Liver (tissue), 3 donors: Measurements from ENCODE around the gene PPP1R13B.

ENCODE experiments used
- CTCF ChIP-seq: fragments of 150-350 bp; IDR thresholded peaks from 2 replicates; pipeline ENCODE4 v1.5.1; 2017; ENCODE audit warnings: improper control_type of control experiment, low read depth, low read length; ENCODE audit not compliant: missing input control
- MAX ChIP-seq: IDR thresholded peaks from 2 replicates; pipeline ENCODE4 v1.6.1; 2016; ENCODE audit warnings: antibody characterized with exemption
- NR2F2 ChIP-seq: IDR thresholded peaks from 2 replicates; pipeline ENCODE4 v1.6.1; 2016; ENCODE audit warnings: antibody characterized with exemption
- RAD21 ChIP-seq, 2 donors: IDR thresholded peaks; 2 replicates each; pipeline ENCODE4 v1.6.1; 2016; ENCODE audit warnings: antibody characterized with exemption in 2 of 2, mild to moderate bottlenecking in 2 of 2
- REST ChIP-seq: IDR thresholded peaks from 2 replicates; pipeline ENCODE4 v1.6.1; 2016; ENCODE audit warnings: antibody characterized with exemption, mild to moderate bottlenecking
- SP1 ChIP-seq: IDR thresholded peaks from 2 replicates; pipeline ENCODE4 v1.6.1; 2018; ENCODE audit warnings: antibody characterized with exemption, mild to moderate bottlenecking
- TAF1 ChIP-seq: conservative IDR thresholded peaks from 2 replicates; pipeline ENCODE4 v1.6.1; 2016; ENCODE audit warnings: antibody characterized with exemption, mild to moderate bottlenecking
- donor health status: healthy.
- donor health status: healthy.

GRCh38 chr14:103753774-103754173 is 93.6 kb downstream of the PPP1R13B start:
- no peak for TF ChIP-seq NR2F2
- TF ChIP-seq SP1: no peak
- no peak for TF ChIP-seq CTCF
- TF ChIP-seq REST: no peak
- TF ChIP-seq TAF1: no peak
- no peak for TF ChIP-seq RAD21 (IDR thresholded peaks at IDR 0.05)
- no peak for TF ChIP-seq MAX
